C4-2B (cell line): ENCODE data around the gene PRKCH.

Source experiments
- ZFX ChIP-seq: fragments of 450-650 bp; IDR thresholded peaks from 2 replicates; pipeline ENCODE4 v1.6.1; 2017
- TF ChIP-seq, protein P1 (sequence below): fragments of 450-650 bp; conservative IDR thresholded peaks from 2 replicates; pipeline ENCODE4 v1.5.1; 2017; ENCODE audit warnings: mild to moderate bottlenecking

DNA sequence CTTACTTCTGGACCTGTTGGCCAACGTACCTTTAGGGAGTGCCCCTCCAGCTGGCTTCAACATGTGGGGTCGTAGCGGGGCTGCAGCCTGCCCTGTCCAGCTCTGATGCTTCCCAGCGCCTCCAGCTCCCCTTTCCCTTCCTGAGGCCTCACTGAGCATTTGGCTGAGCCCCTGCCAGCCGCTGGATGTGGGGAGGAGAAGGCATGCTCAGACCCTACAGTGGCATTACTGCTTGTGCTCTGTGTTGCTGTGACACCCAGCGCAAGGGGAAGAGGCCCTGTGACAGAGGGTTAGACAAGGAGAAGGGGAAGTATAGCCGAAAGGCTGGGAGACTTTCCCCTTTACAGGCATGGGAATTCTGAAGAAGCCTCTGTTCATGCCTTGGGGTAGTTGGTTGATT, 145.9 kb downstream of the PRKCH start:
- TF ChIP-seq, protein P1, sequence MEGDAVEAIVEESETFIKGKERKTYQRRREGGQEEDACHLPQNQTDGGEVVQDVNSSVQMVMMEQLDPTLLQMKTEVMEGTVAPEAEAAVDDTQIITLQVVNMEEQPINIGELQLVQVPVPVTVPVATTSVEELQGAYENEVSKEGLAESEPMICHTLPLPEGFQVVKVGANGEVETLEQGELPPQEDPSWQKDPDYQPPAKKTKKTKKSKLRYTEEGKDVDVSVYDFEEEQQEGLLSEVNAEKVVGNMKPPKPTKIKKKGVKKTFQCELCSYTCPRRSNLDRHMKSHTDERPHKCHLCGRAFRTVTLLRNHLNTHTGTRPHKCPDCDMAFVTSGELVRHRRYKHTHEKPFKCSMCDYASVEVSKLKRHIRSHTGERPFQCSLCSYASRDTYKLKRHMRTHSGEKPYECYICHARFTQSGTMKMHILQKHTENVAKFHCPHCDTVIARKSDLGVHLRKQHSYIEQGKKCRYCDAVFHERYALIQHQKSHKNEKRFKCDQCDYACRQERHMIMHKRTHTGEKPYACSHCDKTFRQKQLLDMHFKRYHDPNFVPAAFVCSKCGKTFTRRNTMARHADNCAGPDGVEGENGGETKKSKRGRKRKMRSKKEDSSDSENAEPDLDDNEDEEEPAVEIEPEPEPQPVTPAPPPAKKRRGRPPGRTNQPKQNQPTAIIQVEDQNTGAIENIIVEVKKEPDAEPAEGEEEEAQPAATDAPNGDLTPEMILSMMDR: no peak
- TF ChIP-seq ZFX: no peak
